Uterus (tissue), 4 donors: ENCODE data around the gene LAPTM5. TPM values are rescaled to one million over a fixed set of nuclear protein-coding genes. Genes with fewer than 3 reads are reported as not detected.

Source experiments
- DNase-seq, 2 donors: peaks; one replicate each; pipeline ENCODE4 v3.0.0-alpha.2; 2019 to 2020
- H3K27ac ChIP-seq, 2 donors: fragments of 200-600 bp; sonication (generic); 1 replicate in 1 of 2; 2 replicates in 1 of 2; pipeline ENCODE4 v1.5.1; 2016 to 2018
- H3K27me3 ChIP-seq, 2 donors: fragments of 200-600 bp; sonication (generic); one replicate each; pipeline ENCODE4 v1.5.1; 2018 to 2019; ENCODE audit warnings: control low read depth in 1 of 2
- H3K36me3 ChIP-seq, 2 donors: fragments of 200-600 bp; sonication (generic); one replicate each; pipeline ENCODE4 v1.5.1; 2019; ENCODE audit warnings: control low read depth in 1 of 2
- H3K4me1 ChIP-seq, 2 donors: fragments of 200-600 bp; sonication (generic); one replicate each; pipeline ENCODE4 v1.5.1; 2018 to 2019; ENCODE audit warnings: control low read depth in 1 of 2
- H3K4me3 ChIP-seq, 2 donors: fragments of 200-600 bp; sonication (generic); 1 replicate in 1 of 2; 2 replicates in 1 of 2; pipeline ENCODE4 v1.5.1; 2018 to 2019; ENCODE audit warnings: mild to moderate bottlenecking in 1 of 2
- H3K9me3 ChIP-seq, 2 donors: fragments of 200-600 bp; sonication (generic); one replicate each; pipeline ENCODE4 v1.5.1; 2019; ENCODE audit warnings: control low read depth in 1 of 2
- POLR2A ChIP-seq, 2 donors: fragments of 450-650 bp; IDR thresholded peaks; one replicate each; pipeline ENCODE4 v1.6.1; 2016; ENCODE audit warnings: antibody characterized with exemption in 2 of 2, mild to moderate bottlenecking in 1 of 2, moderate library complexity in 1 of 2
- intact Hi-C: fragments of 100-400 bp; cut with DNase I; formaldehyde crosslinking; loops from one replicate; pipeline ENCODE4 v1.15.1; 2023; ENCODE audit warnings: low total_unique reads
- total RNA-seq, 4 donors: library from RNA; depleted of rRNA in 3 of 4; stranded (reverse); fragments of >200 nt in 3 of 4; gene quantifications; one replicate each; pipeline versions ENCODE4 v1.1.0 to v1.2.4, GENCODE V29; 2014 to 2023
- TF ChIP-seq, protein P1 (sequence below), 4 experiments: fragments of 200-600 bp in 2 of 4; fragments of 450-650 bp in 2 of 4; sonication (generic) in 2 of 4; IDR thresholded peaks; one replicate each; pipeline ENCODE4 v1.5.1; 2016 to 2019; ENCODE audit warnings: antibody characterized with exemption in 4 of 4, mild to moderate bottlenecking in 2 of 4, moderate library complexity in 1 of 4
- donor health status: DM: yes; HTN: yes; CAD: no.

The LAPTM5 gene
- total RNA-seq, 4 donors from 2014 or later: 6.1 to 76.8 (median 15.8) TPM

DNA sequence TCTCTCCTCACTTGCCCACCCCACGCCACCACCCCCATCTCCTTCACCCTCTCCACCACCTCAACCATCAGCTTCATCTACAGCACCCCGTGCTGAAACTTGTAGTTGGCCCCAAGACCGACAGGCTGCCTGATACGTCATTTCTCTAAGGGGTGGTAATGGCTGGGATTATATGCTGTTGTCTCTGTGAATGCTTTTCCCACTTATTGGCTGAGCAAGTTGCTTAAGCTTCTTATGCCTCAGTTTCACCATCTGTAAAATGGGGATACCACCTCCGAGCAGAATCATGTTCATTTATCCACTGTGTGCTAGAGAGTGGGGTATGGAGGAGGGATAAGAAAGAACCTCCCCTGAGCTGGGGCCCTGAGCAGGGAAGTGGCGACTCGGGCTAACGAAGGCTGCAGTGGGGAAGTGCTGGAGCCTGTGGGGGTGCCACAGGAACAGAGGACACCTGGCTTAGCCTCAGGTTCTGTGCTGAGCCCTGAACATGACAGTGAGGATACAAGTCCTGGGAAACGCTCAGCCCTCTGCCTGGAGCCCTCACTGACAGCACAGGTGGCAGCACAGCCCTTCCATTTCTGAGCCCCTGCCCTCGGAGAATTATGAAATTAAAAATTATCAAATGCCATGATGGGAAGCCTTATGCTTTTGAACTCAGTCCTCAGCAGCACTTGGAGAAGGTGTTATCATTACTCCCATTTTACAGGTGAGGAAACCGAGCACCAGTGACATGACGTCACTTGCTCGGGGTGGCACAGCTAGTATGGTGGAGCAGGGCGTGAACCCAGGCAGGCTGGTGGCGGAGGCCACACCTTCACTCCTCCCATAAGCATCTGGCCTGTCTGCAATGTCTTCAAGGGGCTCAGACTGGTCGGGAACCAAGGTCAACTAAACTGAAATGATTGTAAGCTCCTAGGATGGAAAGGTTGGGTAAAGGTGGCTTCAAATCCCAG, 37.0 kb downstream of the LAPTM5 start:
- no peak overlapping the region for H3K27ac ChIP-seq
- DNase-seq: no peak
- no peaks in the 10 kb centered on the region for H3K4me1 ChIP-seq
- intact Hi-C loops: loop anchor here (5.0 to 10.0 kb wide), 2 partner anchors 57 to 354 kb away; no protein-coding TSS in a partner anchor
- H3K27me3 ChIP-seq: no peaks in the 10 kb centered on the region
- H3K4me3 ChIP-seq: no peak overlapping the region
- H3K9me3 ChIP-seq: peaks cover 0 to 4% of the 10 kb centered on the region in 2 donors
- no peaks in the 10 kb centered on the region for H3K36me3 ChIP-seq
- TF ChIP-seq POLR2A (IDR thresholded peaks at IDR 0.05): no peak
- TF ChIP-seq, protein P1, sequence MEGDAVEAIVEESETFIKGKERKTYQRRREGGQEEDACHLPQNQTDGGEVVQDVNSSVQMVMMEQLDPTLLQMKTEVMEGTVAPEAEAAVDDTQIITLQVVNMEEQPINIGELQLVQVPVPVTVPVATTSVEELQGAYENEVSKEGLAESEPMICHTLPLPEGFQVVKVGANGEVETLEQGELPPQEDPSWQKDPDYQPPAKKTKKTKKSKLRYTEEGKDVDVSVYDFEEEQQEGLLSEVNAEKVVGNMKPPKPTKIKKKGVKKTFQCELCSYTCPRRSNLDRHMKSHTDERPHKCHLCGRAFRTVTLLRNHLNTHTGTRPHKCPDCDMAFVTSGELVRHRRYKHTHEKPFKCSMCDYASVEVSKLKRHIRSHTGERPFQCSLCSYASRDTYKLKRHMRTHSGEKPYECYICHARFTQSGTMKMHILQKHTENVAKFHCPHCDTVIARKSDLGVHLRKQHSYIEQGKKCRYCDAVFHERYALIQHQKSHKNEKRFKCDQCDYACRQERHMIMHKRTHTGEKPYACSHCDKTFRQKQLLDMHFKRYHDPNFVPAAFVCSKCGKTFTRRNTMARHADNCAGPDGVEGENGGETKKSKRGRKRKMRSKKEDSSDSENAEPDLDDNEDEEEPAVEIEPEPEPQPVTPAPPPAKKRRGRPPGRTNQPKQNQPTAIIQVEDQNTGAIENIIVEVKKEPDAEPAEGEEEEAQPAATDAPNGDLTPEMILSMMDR (IDR thresholded peaks at IDR 0.05): no peak

DNA sequence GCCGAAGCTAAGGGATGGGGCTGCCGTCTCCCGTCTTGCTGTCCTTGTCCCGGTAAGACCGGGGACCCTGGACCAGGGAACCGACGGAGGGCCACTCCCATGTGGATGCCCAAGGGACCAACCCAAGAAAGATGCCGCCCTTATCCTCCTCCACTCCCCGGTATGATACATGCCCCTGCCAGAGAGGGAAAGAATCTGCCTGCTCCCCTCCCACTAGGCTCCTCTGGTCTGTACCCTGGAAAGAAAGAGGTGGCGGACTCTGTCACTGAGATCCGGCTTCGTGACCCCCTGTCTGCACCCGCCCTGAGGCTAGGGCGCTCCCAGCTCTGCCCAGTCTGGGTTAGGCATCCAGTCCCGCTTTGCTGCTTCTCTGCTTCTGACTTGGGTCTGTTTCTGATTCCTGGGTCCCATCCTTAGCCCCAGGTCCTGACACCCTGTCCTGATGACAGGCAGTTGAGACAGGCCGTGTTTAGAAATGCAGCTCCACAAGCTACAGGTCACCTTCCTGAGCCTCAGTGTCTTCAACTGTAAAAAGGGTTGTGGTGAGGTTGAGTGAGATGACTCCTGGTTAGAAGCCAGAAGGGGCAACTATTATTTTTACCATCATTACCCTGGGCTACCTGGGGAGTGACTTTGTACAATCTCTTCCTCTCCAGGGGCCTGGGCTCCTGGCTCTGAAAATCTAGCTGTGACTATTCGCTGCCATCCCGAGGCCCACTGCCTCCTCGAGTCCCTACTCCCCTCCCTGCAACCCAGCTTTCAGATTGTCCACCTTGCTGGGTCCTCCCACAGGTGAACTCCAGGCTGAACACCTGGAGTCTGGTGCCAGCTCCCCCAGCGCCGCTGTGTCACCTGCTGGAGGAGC, 37.9 kb downstream of the LAPTM5 start:
- no peak for DNase-seq

DNA sequence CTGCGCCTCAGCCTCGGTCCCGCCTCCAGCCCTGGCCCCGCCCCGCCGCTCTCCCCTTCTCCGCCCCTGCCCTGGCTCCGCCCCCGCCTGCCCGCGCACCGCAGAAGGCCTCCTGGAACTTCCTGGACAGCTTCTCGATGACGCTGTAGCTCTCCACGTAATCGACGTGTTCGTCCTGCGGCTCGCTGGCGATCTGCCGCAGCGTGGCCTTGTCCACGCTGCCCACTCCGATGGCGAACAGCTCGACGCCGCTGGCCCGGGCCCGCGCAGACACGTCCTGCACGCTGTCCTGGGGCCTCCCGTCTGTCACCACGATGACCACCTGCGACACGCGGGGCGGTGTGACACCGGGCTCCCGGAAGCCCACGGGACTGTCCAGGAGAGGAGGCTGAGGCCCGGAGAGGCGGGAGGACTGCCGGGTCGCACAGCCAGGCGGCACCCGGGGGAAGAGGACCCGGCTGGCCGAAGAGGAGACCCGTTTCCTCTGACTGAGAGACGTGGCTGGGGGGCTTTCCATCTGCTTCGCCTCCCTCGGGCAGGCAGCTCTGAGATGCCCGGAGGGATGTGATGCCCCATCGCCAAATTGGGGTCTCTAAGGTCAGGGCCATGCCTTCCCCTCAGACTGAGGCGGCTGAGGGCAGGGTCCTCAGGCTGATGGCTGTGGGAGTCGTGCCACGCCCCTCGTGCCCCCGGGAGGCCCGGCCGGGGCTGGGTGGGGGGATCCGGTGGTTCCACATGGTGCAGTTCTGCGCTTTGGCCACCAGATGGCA, 38.8 kb downstream of the LAPTM5 start:
- peak; percentile 84 to 86 for DNase-seq
- Histone ChIP-seq H3K27me3 (no peaks in the 10 kb centered on the region), H3K9me3 (peaks cover 0 to 5% of the 10 kb centered on the region in 2 donors), H3K4me3 (peak overlapping the region; percentile 53 to 80), H3K4me1 (no peaks in the 10 kb centered on the region), H3K36me3 (no peaks in the 10 kb centered on the region), H3K27ac (peak overlapping the region; percentile 99 to 100)
- intact Hi-C loops: loop anchor here (10.0 kb wide), 1 partner anchor 1484 kb away; the partner anchor contains the start of genes MECR and PTPRU
- peak; percentile 96 to 98 for TF ChIP-seq POLR2A (IDR thresholded peaks at IDR 0.05)
- TF ChIP-seq, protein P1 (IDR thresholded peaks at IDR 0.05): peak; percentile 98 to 99 (median 98)

More for the DNA sequence above, 37.9 kb downstream of the LAPTM5 start:
- TF ChIP-seq, protein P1 (IDR thresholded peaks at IDR 0.05): no peak
- TF ChIP-seq POLR2A (IDR thresholded peaks at IDR 0.05): no peak
- peaks cover 0 to 5% of the 10 kb centered on the region in 2 donors for H3K9me3 ChIP-seq
- H3K27ac ChIP-seq: peak overlapping the region; percentile 99 to 100
- no peaks in the 10 kb centered on the region for H3K27me3 ChIP-seq
- peak overlapping the region; percentile 53 to 80 for H3K4me3 ChIP-seq
- intact Hi-C loops: loop anchor here (5.0 to 10.0 kb wide), 3 partner anchors 58 to 1485 kb away; partner anchors contain the start of genes MECR and PTPRU
- no peaks in the 10 kb centered on the region for H3K36me3 ChIP-seq
- no peaks in the 10 kb centered on the region for H3K4me1 ChIP-seq

DNA sequence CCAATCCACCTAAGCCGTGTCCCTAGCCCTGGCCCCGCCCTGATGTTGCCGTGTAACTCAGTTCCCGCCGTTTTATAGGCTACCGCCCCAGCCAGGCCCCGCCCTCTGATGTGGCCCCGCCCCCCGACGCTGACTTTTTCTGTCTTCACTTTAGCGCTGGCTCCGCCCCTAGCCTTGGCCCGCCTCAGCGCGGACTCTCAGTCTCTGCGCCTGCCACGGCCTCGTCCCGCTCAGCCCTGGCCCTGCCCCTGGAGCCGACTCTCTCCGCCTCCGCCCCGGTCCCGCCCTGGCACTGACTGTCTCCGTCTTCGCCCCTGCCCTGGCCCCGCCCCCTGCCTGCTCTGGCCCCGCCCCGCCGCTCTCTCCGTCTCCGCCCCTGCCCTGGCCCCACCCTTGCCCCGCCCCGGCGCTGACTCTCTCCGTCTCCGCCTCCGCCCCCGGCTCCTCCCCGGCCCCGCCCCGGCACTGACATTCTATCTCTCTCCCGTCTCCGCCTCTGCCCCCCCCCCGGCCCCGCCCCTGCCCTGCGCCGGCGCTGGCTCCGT, 39.4 kb downstream of the LAPTM5 start:
- H3K4me1 ChIP-seq: no peaks in the 10 kb centered on the region
- peak overlapping the region; percentile 9 to 29 for H3K4me3 ChIP-seq
- TF ChIP-seq, protein P1 (IDR thresholded peaks at IDR 0.05): no peak
- peak in 1 of 2 donors; percentile 57 for TF ChIP-seq POLR2A (IDR thresholded peaks at IDR 0.05)
- no peaks in the 10 kb centered on the region for H3K36me3 ChIP-seq
- H3K27me3 ChIP-seq: no peaks in the 10 kb centered on the region
- peak overlapping the region; percentile 99 to 100 for H3K27ac ChIP-seq
- peak; percentile 99 for DNase-seq
- H3K9me3 ChIP-seq: peaks cover 0 to 5% of the 10 kb centered on the region in 2 donors
- intact Hi-C loops: loop anchor here (10.0 kb wide), 1 partner anchor 1483 kb away; the partner anchor contains the start of genes MECR and PTPRU
